ENCODE results near the gene TRIP12. TPM values are rescaled to one million over a fixed set of nuclear protein-coding genes. Genes with fewer than 3 reads are reported as not detected.

TRIP12 gene
- total RNA-seq: 256 and 278 TPM in 2 replicates
- 37.8 and 53.8 TPM in 2 replicates for polyA plus RNA-seq
- 45.7 and 48.6 TPM in 2 replicates for polyA plus RNA-seq (2011; cell fraction: cytosol; rRNA removed)
- polyA plus RNA-seq (2011; cell fraction: nucleus; rRNA removed): 174 and 230 TPM in 2 replicates
- polyA plus RNA-seq (2012): 167 and 175 TPM in 2 replicates
- polyA minus RNA-seq: 400 and 426 TPM in 2 replicates
- 109 TPM for polyA minus RNA-seq (2011; cell fraction: cytosol; rRNA and poly(A)+ RNA removed)
- 362 and 539 TPM in 2 replicates for polyA minus RNA-seq (2011; cell fraction: nucleus; rRNA and poly(A)+ RNA removed)
- percentile 96 among the genes with signal in this experiment for Bru-seq, nascent RNA
- percentile 94 among the genes with signal in this experiment for BruChase-seq, experiment 1, labeled RNA remaining after a 6-hour chase
- percentile 92 among the genes with signal in this experiment for BruChase-seq, experiment 2, labeled RNA remaining after a 2-hour chase
- long read RNA-seq, partial matches to known transcripts: 22 of 60 reads
- long read RNA-seq, other reads (novel, unspliced or antisense): 38 of 60 reads

- peaks cover 2% of the 10 kb centered on the region in 2 experiments for H3K36me3 ChIP-seq (ENCODE audit: control insufficient read depth in 2 of 2, extremely low read depth in 1 of 2, insufficient read depth in 2 of 2, low read length in 2 of 2)
- intact Hi-C loops (cut with micrococcal nuclease) (loop anchor here (1.0 to 5.0 kb wide), 7 partner anchors 59 to 487 kb away; partner anchors contain the start of gene SP140L), dilution Hi-C loops (cut with MboI; ENCODE audit: extremely low pct_ligation_motif_present, low sequenced_read_pairs) (no loop called here)
- peaks cover 7% of the 10 kb centered on the region for H4K20me1 ChIP-seq (replicated peaks; ENCODE audit: control insufficient read depth, extremely low read depth, insufficient read depth, low read length)
- no peaks in the 10 kb centered on the region for H3K27me3 ChIP-seq (ENCODE audit: control insufficient read depth in 2 of 2, insufficient read depth in 2 of 2, low read length in 2 of 2)
- no peaks in the 10 kb centered on the region for H3K9me3 ChIP-seq (replicated peaks; ENCODE audit: control insufficient read depth, insufficient read depth, low read length)
- FAIRE-seq (peak; percentile 75), DNase-seq (ENCODE audit: low read depth, low spot score) (peak; percentile 97)
- TF ChIP-seq POLR2AphosphoS5 (IDR thresholded peaks at IDR 0.05; ENCODE audit: insufficient read depth, low read depth, low read length) (peak; percentile 10), GATA2 (IDR thresholded peaks at IDR 0.05; ENCODE audit: insufficient read depth, insufficient read length, low read depth, low read length) (no peak), POLR2A (IDR thresholded peaks at IDR 0.05; ENCODE audit: low read depth, low read length) (peak; percentile 62), MYC (IDR thresholded peaks at IDR 0.05; ENCODE audit: low read depth, low read length) (peak; percentile 17)
- ChIA-PET CTCF (interaction anchor here (0.6 to 4.2 kb wide), 3 partner anchors 58 to 1753 kb away, joined by 3 to 30 read pairs (median 3); no protein-coding TSS in a partner anchor), POLR2A (interaction anchor here (0.6 to 1.0 kb wide), 4 partner anchors 40 to 486 kb away, joined by 3 to 10 read pairs (median 5); no protein-coding TSS in a partner anchor)
- peaks cover 45% of the 10 kb centered on the region for H3K79me2 ChIP-seq (ENCODE audit: control insufficient read depth, insufficient read depth, low read length)
- H3K27ac ChIP-seq (ENCODE audit: insufficient read depth, low read depth, low read length): peak within 1 kb of the TSS; percentile 91
- peak within 1 kb of the TSS; percentile 95 for H2AFZ ChIP-seq (ENCODE audit: low read depth, low read length)
- peak within 1 kb of the TSS; percentile 91 for H3K9ac ChIP-seq (replicated peaks; ENCODE audit: extremely low read depth, insufficient read depth, low read length)
- no TSS peak for BruUV-seq (replicated peaks)
- peaks cover 12% of the 10 kb centered on the region for H3K4me1 ChIP-seq (ENCODE audit: control insufficient read depth, extremely low read depth, insufficient read depth, low read length)
- H3K4me2 ChIP-seq (ENCODE audit: insufficient read depth, low read length): peak within 1 kb of the TSS; percentile 99
- H3K9me1 ChIP-seq (replicated peaks; ENCODE audit: control insufficient read depth, extremely low read depth, insufficient read depth, low read length): no peaks in the 10 kb centered on the region
- peak within 1 kb of the TSS; percentile 62 to 98 (median 90) for H3K4me3 ChIP-seq (replicated peaks in 1 of 3; ENCODE audit: insufficient read depth in 1 of 3, low read depth in 1 of 3, low read length in 3 of 3)
These were observed at the start of gene TRIP12 for GRCh38 chr2:229921892-229922448. TRIP12 (minus strand) TSS chr2:229922009; CDS start chr2:229880079, 41,930 bp downstream.

- no peak for DNase-seq (ENCODE audit: low read depth, low spot score)
- no peak for FAIRE-seq
- Histone ChIP-seq H3K9ac (replicated peaks; ENCODE audit: extremely low read depth, insufficient read depth, low read length) (no peak overlapping the region), H3K9me3 (replicated peaks; ENCODE audit: control insufficient read depth, insufficient read depth, low read length) (no peaks in the 10 kb centered on the region), H3K27ac (ENCODE audit: insufficient read depth, low read depth, low read length) (no peak overlapping the region), H3K27me3 (ENCODE audit: control insufficient read depth in 2 of 2, insufficient read depth in 2 of 2, low read length in 2 of 2) (no peaks in the 10 kb centered on the region), H3K36me3 (ENCODE audit: control insufficient read depth in 2 of 2, extremely low read depth in 1 of 2, insufficient read depth in 2 of 2, low read length in 2 of 2) (no peaks in the 10 kb centered on the region), H3K79me2 (ENCODE audit: control insufficient read depth, insufficient read depth, low read length) (no peaks in the 10 kb centered on the region), H3K9me1 (replicated peaks; ENCODE audit: control insufficient read depth, extremely low read depth, insufficient read depth, low read length) (no peaks in the 10 kb centered on the region), H4K20me1 (replicated peaks; ENCODE audit: control insufficient read depth, extremely low read depth, insufficient read depth, low read length) (no peaks in the 10 kb centered on the region), H3K4me1 (ENCODE audit: control insufficient read depth, extremely low read depth, insufficient read depth, low read length) (no peaks in the 10 kb centered on the region), H3K4me3 (replicated peaks in 1 of 3; ENCODE audit: insufficient read depth in 1 of 3, low read depth in 1 of 3, low read length in 3 of 3) (no peak overlapping the region), H3K4me2 (ENCODE audit: insufficient read depth, low read length) (no peak overlapping the region), H2AFZ (ENCODE audit: low read depth, low read length) (no peak overlapping the region)
- no TSS peak for BruUV-seq (replicated peaks)
- dilution Hi-C loops (cut with MboI; ENCODE audit: extremely low pct_ligation_motif_present, low sequenced_read_pairs): no loop called here
- no peak for TF ChIP-seq MYC (IDR thresholded peaks at IDR 0.05; ENCODE audit: low read depth, low read length)
- TF ChIP-seq POLR2A (IDR thresholded peaks at IDR 0.05; ENCODE audit: low read depth, low read length): no peak
- TF ChIP-seq, protein P1, sequence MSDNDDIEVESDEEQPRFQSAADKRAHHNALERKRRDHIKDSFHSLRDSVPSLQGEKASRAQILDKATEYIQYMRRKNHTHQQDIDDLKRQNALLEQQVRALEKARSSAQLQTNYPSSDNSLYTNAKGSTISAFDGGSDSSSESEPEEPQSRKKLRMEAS (IDR thresholded peaks at IDR 0.05; ENCODE audit: insufficient read depth, insufficient read length): no peak
- TF ChIP-seq CTCF (IDR thresholded peaks at IDR 0.05; ENCODE audit: extremely low read depth in 1 of 2, insufficient read depth in 1 of 2, low read depth in 1 of 2, low read length in 2 of 2): no peak
- no peak for TF ChIP-seq GATA2 (IDR thresholded peaks at IDR 0.05; ENCODE audit: insufficient read depth, insufficient read length, low read depth, low read length)
- no peak for TF ChIP-seq FOS (IDR thresholded peaks at IDR 0.05; ENCODE audit: borderline replicate concordance, insufficient read depth, low read length)
- no peak for TF ChIP-seq POLR2AphosphoS5 (IDR thresholded peaks at IDR 0.05; ENCODE audit: insufficient read depth, low read depth, low read length)
- TF ChIP-seq EZH2 (IDR thresholded peaks at IDR 0.05; ENCODE audit: borderline replicate concordance, low read depth, low read length, severe bottlenecking): no peak
- TF ChIP-seq JUN (IDR thresholded peaks at IDR 0.05; ENCODE audit: borderline replicate concordance, insufficient read depth, insufficient read length, low read depth): no peak
- intact Hi-C loops (cut with micrococcal nuclease): no loop called here
- CTCF ChIA-PET: interaction anchor here (1.1 to 2.8 kb wide), 2 partner anchors 9 to 11 kb away, joined by 4 to 11 read pairs; no protein-coding TSS in a partner anchor
- POLR2A ChIA-PET: no interaction called here
These were observed 49.5 kb upstream of the TRIP12 start for GRCh38 chr2:229971298-229971790.
